ENCODE data around the gene CRYBG1.

Gene CRYBG1

DNA sequence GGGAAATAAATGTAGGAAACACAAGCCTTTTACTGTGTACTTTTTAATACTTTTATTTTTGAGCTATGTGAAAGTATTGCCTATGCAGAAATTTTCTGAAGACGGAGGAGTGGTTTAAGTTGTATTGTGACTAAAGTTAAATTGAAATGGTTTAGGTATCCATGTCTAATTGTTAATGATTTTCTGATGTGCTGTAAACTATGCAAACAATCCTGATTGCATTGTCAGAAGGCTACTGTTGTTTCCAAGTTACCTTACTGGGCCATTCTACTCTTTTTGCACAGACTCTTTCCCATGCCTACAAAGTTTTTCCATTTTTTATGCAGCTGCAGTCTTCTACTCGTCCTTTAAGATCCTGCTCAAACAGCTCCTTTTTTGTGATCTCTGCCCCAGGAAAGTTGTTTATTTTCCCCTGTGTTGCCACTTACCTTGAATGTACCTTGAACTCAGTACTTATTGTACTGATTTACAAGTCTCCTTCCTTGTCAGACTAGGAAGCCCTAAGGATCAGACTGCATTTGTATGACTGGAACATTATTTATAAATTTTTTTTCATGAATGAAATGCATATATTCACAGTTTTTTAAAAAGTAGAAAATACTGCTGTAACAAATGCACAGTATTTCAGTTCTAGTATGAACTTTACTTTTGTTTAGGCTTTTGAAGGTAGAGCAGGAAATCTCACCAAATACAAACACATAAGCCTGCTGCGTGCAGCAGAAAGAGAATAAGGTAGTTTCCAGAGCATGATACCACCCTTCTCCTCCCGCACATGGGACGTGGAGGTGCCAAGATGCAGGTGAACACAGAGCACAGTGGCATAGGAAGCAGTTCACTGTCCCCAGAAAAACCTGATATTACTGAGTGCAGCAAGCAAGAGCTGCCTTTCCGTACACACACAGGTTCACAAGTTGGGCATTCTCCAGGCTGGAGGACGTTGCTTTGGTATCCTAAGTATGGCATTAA lies 97.8 kb downstream of the CRYBG1 start:
- Mint-ChIP-seq H3K9me3 (no peaks in the 10 kb centered on the region), H3K4me1 (peaks cover 6% of the 10 kb centered on the region), H3K27me3 (no peaks in the 10 kb centered on the region), H3K27ac (no peak overlapping the region), H3K4me3 (no peak overlapping the region)
- ATAC-seq (no peak), DNase-seq (no peak)

DNA sequence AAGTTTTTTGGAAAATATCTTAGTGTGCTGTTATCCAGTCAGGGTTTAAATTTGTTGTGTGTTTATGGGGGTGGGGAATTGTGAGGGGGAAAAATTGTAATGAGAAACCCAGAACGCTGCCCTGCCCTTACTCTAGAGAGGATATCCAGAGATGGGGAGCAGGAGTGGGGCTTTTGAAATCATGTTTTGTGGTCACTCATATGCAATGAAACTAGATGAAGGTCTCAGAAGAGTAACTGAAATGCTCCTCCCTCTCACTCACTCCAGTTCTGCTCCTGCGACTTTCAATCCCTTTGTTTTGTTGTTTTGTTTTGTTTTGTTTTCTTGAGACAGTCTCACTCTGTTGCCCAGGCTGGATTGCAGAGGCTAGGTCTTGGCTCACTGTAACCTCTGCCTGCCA lies 100.0 kb downstream of the CRYBG1 start:
- DNase-seq: no peak
- H3K4me1 Mint-ChIP-seq: peaks cover 6% of the 10 kb centered on the region
- no peak overlapping the region for H3K4me3 Mint-ChIP-seq
- no peaks in the 10 kb centered on the region for H3K27me3 Mint-ChIP-seq
- H3K27ac Mint-ChIP-seq: no peak overlapping the region
- no peak for ATAC-seq
- no peaks in the 10 kb centered on the region for H3K9me3 Mint-ChIP-seq

DNA sequence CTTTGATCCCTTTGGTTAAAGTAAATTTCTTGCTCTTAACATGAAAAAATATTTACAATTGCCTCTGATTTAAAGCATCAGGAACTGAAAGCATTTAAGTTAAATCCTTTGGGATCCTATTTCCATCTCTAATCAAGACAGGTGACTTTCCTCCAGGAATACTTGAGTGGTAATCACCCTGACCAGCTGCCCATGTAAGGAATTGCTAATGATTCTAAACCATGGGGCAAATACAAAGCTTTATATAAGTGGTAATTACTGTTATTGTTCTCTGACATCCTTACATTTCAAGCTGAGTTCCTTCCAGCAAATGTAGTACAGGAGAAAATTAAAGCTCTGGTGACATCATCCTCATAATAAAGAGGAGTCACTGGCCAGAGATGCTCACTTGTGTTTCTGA lies 100.6 kb downstream of the CRYBG1 start:
- ATAC-seq (no peak), DNase-seq (no peak)
- H3K9me3 Mint-ChIP-seq: no peaks in the 10 kb centered on the region
- H3K27ac Mint-ChIP-seq: peak overlapping the region in 1 of 2 donors; percentile 30
- no peak overlapping the region for H3K4me3 Mint-ChIP-seq
- peaks cover 6% of the 10 kb centered on the region for H3K4me1 Mint-ChIP-seq
- peaks cover 4% of the 10 kb centered on the region for H3K27me3 Mint-ChIP-seq

GRCh38 chr6:106462923-106463557 lies 102.5 kb downstream of the CRYBG1 start:
- Mint-ChIP-seq H3K27ac (no peak overlapping the region), H3K9me3 (no peaks in the 10 kb centered on the region), H3K27me3 (peaks cover 17% of the 10 kb centered on the region), H3K4me3 (no peak overlapping the region), H3K4me1 (peaks cover 6% of the 10 kb centered on the region)
- ATAC-seq (no peak), DNase-seq (no peak)

DNA sequence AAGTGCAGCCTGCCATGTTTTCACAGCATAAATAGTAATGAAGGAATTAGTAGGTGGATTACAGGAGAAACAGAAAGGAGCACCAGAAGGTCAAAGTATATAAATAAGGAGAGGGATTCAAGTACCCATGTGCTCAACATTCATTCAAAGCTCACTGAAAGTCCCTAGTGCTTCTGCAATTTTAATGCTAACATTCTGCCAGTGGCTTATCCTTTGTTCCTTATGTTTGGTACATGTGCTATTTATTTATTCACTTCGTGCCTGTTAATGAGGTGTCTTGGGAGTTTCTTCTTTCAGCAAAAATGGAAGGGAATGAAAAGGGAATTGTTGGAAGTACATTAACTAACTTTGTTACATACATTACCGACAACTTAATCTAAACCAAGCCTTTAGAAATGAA lies 105.7 kb downstream of the CRYBG1 start:
- ATAC-seq (no peak), DNase-seq (no peak)
- Mint-ChIP-seq H3K27me3 (peaks cover 17% of the 10 kb centered on the region), H3K4me3 (no peak overlapping the region), H3K27ac (no peak overlapping the region), H3K9me3 (no peaks in the 10 kb centered on the region), H3K4me1 (no peaks in the 10 kb centered on the region)

GRCh38 chr6:106468935-106469334 lies 108.4 kb downstream of the CRYBG1 start:
- no peaks in the 10 kb centered on the region for H3K9me3 Mint-ChIP-seq
- H3K27me3 Mint-ChIP-seq: peaks cover 17% of the 10 kb centered on the region
- no peak for DNase-seq
- H3K4me1 Mint-ChIP-seq: no peaks in the 10 kb centered on the region
- ATAC-seq: no peak
- H3K4me3 Mint-ChIP-seq: no peak overlapping the region
- H3K27ac Mint-ChIP-seq: no peak overlapping the region

DNA sequence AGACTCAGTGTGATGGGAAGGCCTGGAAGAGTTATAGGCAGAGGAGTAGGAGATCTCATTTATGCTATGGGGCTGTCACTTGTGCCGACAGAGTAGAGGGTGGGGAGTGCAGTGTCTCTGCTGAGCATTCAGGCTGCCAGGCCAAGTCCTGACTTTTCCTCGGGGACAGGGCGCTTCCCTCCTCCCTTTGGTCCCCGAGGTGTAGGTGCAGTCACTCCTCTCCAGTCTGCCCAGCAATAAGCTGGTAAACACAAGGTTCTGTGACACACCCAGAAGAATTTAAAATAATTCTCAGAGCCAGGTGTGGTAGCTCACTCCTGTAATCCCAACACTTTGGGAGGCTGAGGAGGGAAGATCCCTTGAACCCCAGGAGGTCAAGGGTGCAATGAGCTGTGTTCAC lies 109.4 kb downstream of the CRYBG1 start:
- Mint-ChIP-seq H3K9me3 (no peaks in the 10 kb centered on the region), H3K27me3 (peaks cover 17% of the 10 kb centered on the region), H3K4me3 (no peak overlapping the region), H3K27ac (no peak overlapping the region), H3K4me1 (no peaks in the 10 kb centered on the region)
- no peak for DNase-seq
- no peak for ATAC-seq

DNA sequence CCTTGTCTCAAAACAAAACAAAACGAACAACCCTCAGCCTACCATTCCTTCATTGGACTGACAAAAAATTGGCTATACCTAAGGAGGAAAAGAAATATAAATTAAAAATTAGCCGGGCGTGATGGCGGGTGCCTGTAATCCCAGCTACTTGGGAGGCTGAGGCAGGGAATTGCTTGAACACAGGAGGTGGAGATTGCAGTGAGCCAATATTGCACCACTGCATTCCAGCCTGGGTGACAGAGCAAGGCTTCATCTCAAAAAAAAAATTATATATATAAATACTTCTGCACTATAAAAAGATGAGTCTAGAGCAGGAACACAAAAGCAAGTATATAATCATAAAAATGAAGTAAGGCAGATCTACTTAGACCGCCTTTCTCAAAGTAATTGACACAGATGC lies 109.8 kb downstream of the CRYBG1 start:
- ATAC-seq: no peak
- no peak overlapping the region for H3K4me3 Mint-ChIP-seq
- H3K9me3 Mint-ChIP-seq: no peaks in the 10 kb centered on the region
- peaks cover 17% of the 10 kb centered on the region for H3K27me3 Mint-ChIP-seq
- no peaks in the 10 kb centered on the region for H3K4me1 Mint-ChIP-seq
- no peak for DNase-seq
- H3K27ac Mint-ChIP-seq: no peak overlapping the region

- no peak overlapping the region for H3K27ac Mint-ChIP-seq
- ATAC-seq (no peak), DNase-seq (no peak)
- no peak overlapping the region for H3K4me3 Mint-ChIP-seq
- H3K27me3 Mint-ChIP-seq: peaks cover 15% of the 10 kb centered on the region
- H3K4me1 Mint-ChIP-seq: no peaks in the 10 kb centered on the region
- H3K9me3 Mint-ChIP-seq: no peaks in the 10 kb centered on the region
Observed at GRCh38 chr6:106470811-106471210, 110.3 kb downstream of the CRYBG1 start.

DNA sequence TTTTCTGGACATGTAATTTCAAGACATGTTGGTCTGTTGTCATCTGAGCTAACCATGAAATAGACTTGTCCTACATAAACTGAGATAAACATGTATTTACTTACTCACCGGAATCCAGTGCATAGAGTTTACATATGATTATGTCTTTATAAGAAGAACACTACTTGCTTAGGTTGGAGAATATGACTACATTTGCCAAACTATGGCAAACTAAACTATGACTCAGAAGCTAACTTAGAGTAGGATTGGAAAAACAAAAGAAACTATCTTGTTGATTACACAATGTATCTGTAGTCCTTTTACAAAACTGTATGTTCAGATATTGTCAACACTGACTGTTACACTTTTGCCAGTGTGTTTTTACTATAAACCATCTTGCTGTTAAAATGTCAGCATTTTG lies 113.3 kb downstream of the CRYBG1 start:
- ATAC-seq (peak; percentile 60), DNase-seq (no peak)
- Mint-ChIP-seq H3K9me3 (no peaks in the 10 kb centered on the region), H3K4me1 (peaks cover 10% of the 10 kb centered on the region), H3K27ac (no peak overlapping the region), H3K4me3 (no peak overlapping the region), H3K27me3 (no peaks in the 10 kb centered on the region)

DNA sequence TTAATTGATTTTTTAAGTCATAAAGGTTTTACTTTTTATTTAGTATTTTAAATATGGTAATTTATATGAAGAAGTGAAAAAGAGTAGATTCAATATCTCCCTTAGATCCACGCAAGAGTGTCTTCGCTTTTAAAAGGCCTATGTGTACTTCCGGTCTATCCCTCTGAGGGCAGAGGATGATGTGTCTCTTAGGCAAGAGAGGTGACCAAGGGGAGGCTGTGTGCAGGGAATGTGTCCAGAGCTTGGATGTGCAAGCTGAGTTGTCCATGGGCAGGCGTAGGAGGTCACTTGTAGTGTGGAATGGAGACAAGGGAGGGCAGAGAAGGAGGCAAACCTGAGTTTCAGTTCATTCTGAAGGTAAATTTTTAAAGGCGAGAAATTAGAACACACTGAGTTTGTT lies 113.9 kb downstream of the CRYBG1 start:
- no peak overlapping the region for H3K4me3 Mint-ChIP-seq
- H3K27me3 Mint-ChIP-seq: no peaks in the 10 kb centered on the region
- DNase-seq (no peak), ATAC-seq (no peak)
- H3K4me1 Mint-ChIP-seq: peaks cover 10% of the 10 kb centered on the region
- H3K27ac Mint-ChIP-seq: no peak overlapping the region
- H3K9me3 Mint-ChIP-seq: no peaks in the 10 kb centered on the region

GRCh38 chr6:106475284-106475683 lies 114.8 kb downstream of the CRYBG1 start:
- Mint-ChIP-seq H3K4me1 (peaks cover 10% of the 10 kb centered on the region), H3K27me3 (no peaks in the 10 kb centered on the region), H3K27ac (no peak overlapping the region), H3K4me3 (no peak overlapping the region), H3K9me3 (no peaks in the 10 kb centered on the region)
- ATAC-seq (no peak), DNase-seq (no peak)

DNA sequence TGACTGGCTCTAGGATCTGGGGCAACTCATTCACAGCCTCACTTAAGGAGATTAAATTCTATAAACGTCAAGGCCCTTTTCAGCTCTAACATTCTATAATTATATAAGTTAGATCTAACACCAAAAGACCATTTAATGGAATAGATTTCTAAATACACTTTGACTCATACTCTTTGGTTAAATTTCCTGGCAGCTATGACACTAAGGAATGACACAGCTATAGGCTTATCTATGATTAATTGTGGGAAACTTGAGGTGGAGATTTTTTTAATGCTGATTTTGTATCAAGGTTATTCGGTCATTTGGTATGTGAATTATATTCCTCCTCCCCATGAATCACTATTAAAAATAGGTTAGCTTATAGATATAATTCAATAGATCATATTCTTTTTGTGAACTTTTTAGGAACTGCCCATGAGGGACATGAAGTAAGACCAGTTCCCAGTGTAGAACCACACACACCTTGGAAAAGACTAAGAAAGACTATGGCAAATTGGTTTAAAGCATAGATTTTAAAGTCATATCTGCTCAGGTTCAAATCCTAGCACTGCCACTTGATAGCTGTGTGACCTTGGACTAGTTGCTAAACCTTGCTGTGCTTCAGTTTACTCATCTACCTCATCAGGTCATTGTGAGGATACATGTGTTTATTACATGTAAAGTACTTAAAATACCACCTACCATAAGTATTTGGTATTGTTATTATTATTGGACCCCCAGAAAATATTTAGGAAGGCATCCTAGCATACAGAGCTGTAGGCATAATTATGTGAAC lies 116.0 kb downstream of the CRYBG1 start:
- ATAC-seq: no peak
- Mint-ChIP-seq H3K9me3 (no peaks in the 10 kb centered on the region), H3K4me1 (peaks cover 10% of the 10 kb centered on the region), H3K4me3 (no peak overlapping the region), H3K27ac (no peak overlapping the region), H3K27me3 (no peaks in the 10 kb centered on the region)
- no peak for DNase-seq

GRCh38 chr6:106477146-106477545 lies 116.6 kb downstream of the CRYBG1 start:
- H3K9me3 Mint-ChIP-seq: no peaks in the 10 kb centered on the region
- no peaks in the 10 kb centered on the region for H3K27me3 Mint-ChIP-seq
- ATAC-seq (no peak), DNase-seq (no peak)
- H3K27ac Mint-ChIP-seq: peak overlapping the region in 1 of 2 donors; percentile 19
- no peak overlapping the region for H3K4me3 Mint-ChIP-seq
- peaks cover 10% of the 10 kb centered on the region for H3K4me1 Mint-ChIP-seq

DNA sequence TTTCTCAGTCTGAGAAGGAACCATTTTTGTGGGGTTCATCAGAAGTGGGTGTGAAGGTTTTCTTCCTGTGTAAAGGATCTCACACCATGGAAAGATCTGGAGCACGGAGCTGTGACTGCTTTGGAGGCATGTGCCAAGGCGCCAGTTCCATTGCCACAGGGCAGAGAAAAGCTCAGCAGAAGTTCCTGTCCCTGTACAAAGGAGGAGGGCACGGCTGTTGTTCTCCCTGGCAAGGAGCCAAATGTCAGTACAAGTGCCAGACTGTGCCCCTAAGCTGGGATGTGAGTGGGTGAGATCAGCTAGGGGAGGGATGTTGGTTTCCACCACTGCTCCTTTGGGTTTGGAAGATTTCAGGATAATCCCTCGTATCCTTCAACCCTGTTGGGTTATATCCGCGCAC lies 117.3 kb downstream of the CRYBG1 start:
- ATAC-seq: no peak
- no peak overlapping the region for H3K27ac Mint-ChIP-seq

GRCh38 chr6:106486236-106486635 lies 125.7 kb downstream of the CRYBG1 start:
- Mint-ChIP-seq H3K4me1 (no peaks in the 10 kb centered on the region), H3K4me3 (no peak overlapping the region), H3K27me3 (no peaks in the 10 kb centered on the region), H3K9me3 (peaks cover 7% of the 10 kb centered on the region in 2 donors), H3K27ac (no peak overlapping the region)
- no peak for ATAC-seq
- no peak for DNase-seq

More for the DNA sequence above, 117.3 kb downstream of the CRYBG1 start:
- Mint-ChIP-seq H3K9me3 (no peaks in the 10 kb centered on the region), H3K4me3 (no peak overlapping the region), H3K4me1 (peaks cover 10% of the 10 kb centered on the region), H3K27me3 (no peaks in the 10 kb centered on the region)
- DNase-seq: no peak
